H9 (cell line): Measurements from ENCODE around the gene NUP107. TPM values are rescaled to one million over a fixed set of nuclear protein-coding genes. Genes with fewer than 3 reads are reported as not detected.

Experiments
- DNase-seq: peaks from one replicate; pipeline ENCODE4 v3.0.0-alpha.2; 2017
- H2AFZ ChIP-seq: one replicate; pipeline ENCODE4 v1.6.1; 2013; ENCODE audit warnings: mild to moderate bottlenecking, low read length, control low read depth, moderate library complexity
- H2AK5ac ChIP-seq: 2 replicates; pipeline ENCODE4 v1.6.1; 2013; ENCODE audit warnings: low read length, control low read depth, mixed read lengths; ENCODE audit not compliant: insufficient read length
- H2BK120ac ChIP-seq: one replicate; pipeline ENCODE4 v1.6.1; 2013; ENCODE audit warnings: low read depth, mild to moderate bottlenecking, low read length, control low read depth, inconsistent platforms; ENCODE audit not compliant: poor library complexity, severe bottlenecking
- H2BK12ac ChIP-seq: 2 replicates; pipeline ENCODE4 v1.6.1; 2013; ENCODE audit warnings: low read length, control low read depth, mixed read lengths, low read depth; ENCODE audit not compliant: insufficient read length
- H2BK15ac ChIP-seq: 2 replicates; pipeline ENCODE4 v1.6.1; 2013; ENCODE audit warnings: low read depth, low read length, control low read depth
- H2BK20ac ChIP-seq: one replicate; pipeline ENCODE4 v1.6.1; 2013; ENCODE audit warnings: low read depth, mild to moderate bottlenecking, low read length, control low read depth, inconsistent platforms; ENCODE audit not compliant: poor library complexity, severe bottlenecking
- H2BK5ac ChIP-seq: 2 replicates; pipeline ENCODE4 v1.6.1; 2013; ENCODE audit warnings: low read length, control low read depth, mixed read lengths; ENCODE audit not compliant: insufficient read length
- H3K14ac ChIP-seq: 2 replicates; pipeline ENCODE4 v1.6.1; 2013; ENCODE audit warnings: low read length, control low read depth; ENCODE audit not compliant: insufficient read depth
- H3K18ac ChIP-seq: 2 replicates; pipeline ENCODE4 v1.6.1; 2013; ENCODE audit warnings: low read depth, mild to moderate bottlenecking, mixed read lengths, low read length, control low read depth; ENCODE audit not compliant: insufficient read length
- H3K23ac ChIP-seq: 2 replicates; pipeline ENCODE4 v1.6.1; 2013; ENCODE audit warnings: low read length, control low read depth, mixed read lengths, low read depth; ENCODE audit not compliant: insufficient read length
- H3K23me2 ChIP-seq: 2 replicates; pipeline ENCODE4 v1.6.1; 2013; ENCODE audit warnings: low read depth, mild to moderate bottlenecking, mixed read lengths, low read length, control low read depth; ENCODE audit not compliant: insufficient read length, poor library complexity, severe bottlenecking
- H3K27ac ChIP-seq: 2 replicates; pipeline ENCODE4 v1.5.1; 2013; ENCODE audit warnings: low read length, control low read depth, mixed read lengths, low read depth; ENCODE audit not compliant: insufficient read length
- H3K27me3 ChIP-seq: 2 replicates; pipeline ENCODE4 v1.6.1; 2013; ENCODE audit warnings: low read length, control low read depth, inconsistent platforms; ENCODE audit not compliant: insufficient read depth
- H3K4ac ChIP-seq: 2 replicates; pipeline ENCODE4 v1.6.1; 2013; ENCODE audit warnings: low read depth, mild to moderate bottlenecking, control low read depth, inconsistent platforms, low read length, moderate library complexity
- H3K4me1 ChIP-seq: 2 replicates; pipeline ENCODE4 v1.6.1; 2013; ENCODE audit warnings: low read length, control low read depth, inconsistent platforms; ENCODE audit not compliant: insufficient read depth
- H3K4me2 ChIP-seq: 2 replicates; pipeline ENCODE4 v1.6.1; 2013; ENCODE audit warnings: low read length, control low read depth, mixed read lengths; ENCODE audit not compliant: insufficient read length, insufficient read depth
- H3K56ac ChIP-seq: 2 replicates; pipeline ENCODE4 v1.6.1; 2013; ENCODE audit warnings: low read depth, mild to moderate bottlenecking, mixed read lengths, low read length, control low read depth; ENCODE audit not compliant: insufficient read length
- H3K79me1 ChIP-seq: 2 replicates; pipeline ENCODE4 v1.6.1; 2013; ENCODE audit warnings: low read depth, mild to moderate bottlenecking, moderate library complexity, low read length, control low read depth, inconsistent platforms; ENCODE audit not compliant: insufficient read depth, poor library complexity, severe bottlenecking
- H3K79me2 ChIP-seq: 2 replicates; pipeline ENCODE4 v1.6.1; 2013; ENCODE audit warnings: low read length, control low read depth, inconsistent platforms; ENCODE audit not compliant: insufficient read depth
- H3K9ac ChIP-seq: 2 replicates; pipeline ENCODE4 v1.6.1; 2013; ENCODE audit warnings: low read length, control low read depth, mixed read lengths; ENCODE audit not compliant: insufficient read length; ENCODE audit errors: extremely low read depth
- H3K9me3 ChIP-seq: one replicate; pipeline ENCODE4 v1.6.1; 2013; ENCODE audit warnings: low read depth, low read length, inconsistent platforms; ENCODE audit not compliant: control insufficient read depth
- H3T11ph ChIP-seq: one replicate; pipeline ENCODE4 v1.6.1; 2013; ENCODE audit warnings: mild to moderate bottlenecking, low read length, control low read depth, inconsistent platforms
- H4K20me1 ChIP-seq: one replicate; pipeline ENCODE4 v1.6.1; 2013; ENCODE audit not compliant: control insufficient read depth, insufficient read length, insufficient read depth
- H4K5ac ChIP-seq: 2 replicates; pipeline ENCODE4 v1.6.1; 2013; ENCODE audit warnings: low read depth, mild to moderate bottlenecking, mixed read lengths, low read length, control low read depth; ENCODE audit not compliant: insufficient read length
- H4K8ac ChIP-seq: replicated peaks from 2 replicates; pipeline ENCODE4 v1.6.1; 2013; ENCODE audit warnings: low read length, control low read depth, mixed read lengths, low read depth; ENCODE audit not compliant: insufficient read length
- H4K91ac ChIP-seq: 2 replicates; pipeline ENCODE4 v1.6.1; 2013; ENCODE audit warnings: low read depth, mild to moderate bottlenecking, moderate library complexity, mixed read lengths, low read length, control low read depth; ENCODE audit not compliant: insufficient read length
- H3K27ac Mint-ChIP-seq, 3 experiments: 2 replicates in 2 of 3; 3 replicates in 1 of 3; pipeline ENCODE4 v1.8.0; 2020 to 2021; ENCODE audit warnings: mixed read lengths in 3 of 3, mild to moderate bottlenecking in 1 of 3, moderate library complexity in 1 of 3
- H3K27me3 Mint-ChIP-seq: 2 replicates; pipeline ENCODE4 v1.8.0; 2021; ENCODE audit warnings: low read depth, mild to moderate bottlenecking, moderate library complexity, mixed read lengths
- H3K36me3 Mint-ChIP-seq, 3 experiments: 2 replicates in 2 of 3; 3 replicates in 1 of 3; pipeline ENCODE4 v1.8.0; 2020 to 2021; ENCODE audit warnings: low read depth in 3 of 3, mixed read lengths in 3 of 3; ENCODE audit not compliant: insufficient read depth in 1 of 3
- H3K4me1 Mint-ChIP-seq, 2 experiments: 2 replicates each; pipeline ENCODE4 v1.8.0; 2020; ENCODE audit warnings: mixed read lengths in 2 of 2
- H3K4me3 Mint-ChIP-seq, 2 experiments: 2 replicates in 1 of 2; 3 replicates in 1 of 2; pipeline ENCODE4 v1.8.0; 2020 to 2021; ENCODE audit warnings: mild to moderate bottlenecking in 2 of 2, mixed read lengths in 2 of 2, moderate library complexity in 1 of 2
- H3K9me3 Mint-ChIP-seq, 2 experiments: 2 replicates in 1 of 2; 3 replicates in 1 of 2; pipeline ENCODE4 v1.8.0; 2020; ENCODE audit warnings: mild to moderate bottlenecking in 2 of 2, mixed read lengths in 2 of 2, moderate library complexity in 1 of 2
- CTCF ChIP-seq: fragments of 200-600 bp; sonication (generic); conservative IDR thresholded peaks from 3 replicates; pipeline ENCODE4 v1.8.0; 2021; ENCODE audit warnings: antibody characterized with exemption, mild to moderate bottlenecking
- WGBS: extraction: QIAGEN DNeasy Blood & Tissue Kit; methylation state at CpG from one replicate; pipeline ENCODE4 v1.1.7; 2013; ENCODE audit warnings: missing lambda C conversion rate, low lambda C conversion rate, mixed read lengths; ENCODE audit not compliant: insufficient read length; ENCODE audit errors: extremely low coverage; 5-methylcytosine and 5-hydroxymethylcytosine counted together
- total RNA-seq: library from RNA; stranded (reverse); gene quantifications from 2 replicates; pipeline ENCODE4 v1.2.1, GENCODE V29; 2021

The NUP107 gene
- total RNA-seq, 1 experiment from 2014 or later, result 147 TPM

- Histone ChIP-seq H4K8ac (no peak overlapping the region), H3K9me3 (no peaks in the 10 kb centered on the region), H3K18ac (no peak overlapping the region), H3K14ac (no peak overlapping the region), H2AFZ (no peak overlapping the region), H2BK20ac (no peak overlapping the region), H3K9ac (no peak overlapping the region), H3K23me2 (no peaks in the 10 kb centered on the region), H4K91ac (no peak overlapping the region), H3K4ac (no peak overlapping the region), H4K20me1 (no peaks in the 10 kb centered on the region), H3K23ac (no peak overlapping the region), H2BK5ac (no peak overlapping the region), H3K27me3 (no peaks in the 10 kb centered on the region), H2AK5ac (no peak overlapping the region), H4K5ac (no peak overlapping the region), H2BK12ac (no peak overlapping the region), H2BK15ac (no peak overlapping the region), H3K4me1 (no peaks in the 10 kb centered on the region), H3K79me1 (no peaks in the 10 kb centered on the region), H3T11ph (no peak overlapping the region), H3K27ac (no peak overlapping the region), H3K56ac (no peak overlapping the region), H2BK120ac (no peak overlapping the region), H3K4me2 (no peak overlapping the region), H3K79me2 (no peaks in the 10 kb centered on the region)
- Mint-ChIP-seq H3K27ac (peak overlapping the region; percentile 2 to 68 (median 58); a peak in 4 of 7 replicates), H3K36me3 (peaks cover 7 to 63% (median 59%) of the 10 kb centered on the region in 3 experiments; a peak in 6 of 7 replicates), H3K4me3 (no peak overlapping the region), H3K4me1 (peaks cover 3 to 5% of the 10 kb centered on the region in 2 experiments; a peak in 3 of 4 replicates), H3K9me3 (no peaks in the 10 kb centered on the region), H3K27me3 (no peaks in the 10 kb centered on the region; the same call in 1 of the 2 replicates)
- TF ChIP-seq CTCF, result no peak
- no peak for DNase-seq
- no CpG with 5 or more reads among the region's 8 CpGs for WGBS
Observed at GRCh38 chr12:68761901-68762630, 75.3 kb downstream of the NUP107 start.
